Activated CD4-positive, CD25-positive, alpha-beta regulatory T cell (primary cell): ENCODE results near the gene KCNK2.
"Not testable (repeated sequence)": the region's sequence is repeated elsewhere in the genome, so short reads cannot be mapped to it uniquely, and the experiment has no call there.

Experiments
- DNase-seq, 4 experiments: peaks; one replicate each; lab custom pipeline; 2025; lab: John Stamatoyannopoulos, UW

The KCNK2 gene

GRCh38 chr1:215156232-215156631 is 73.7 kb downstream of the KCNK2 start:
- DNase-seq = no peak

- no peak for DNase-seq
Observed at GRCh38 chr1:215160351-215160750, 77.8 kb downstream of the KCNK2 start.

- not testable (repeated sequence) for DNase-seq
Observed at GRCh38 chr1:215163144-215163543, 80.6 kb downstream of the KCNK2 start.

GRCh38 chr1:215166886-215167285 is 84.3 kb downstream of the KCNK2 start:
- DNase-seq = no peak

GRCh38 chr1:215181518-215181917 is 99.0 kb downstream of the KCNK2 start:
- DNase-seq = no peak

GRCh38 chr1:215185067-215185620 is 102.6 kb downstream of the KCNK2 start:
- no peak for DNase-seq

- no peak for DNase-seq
Observed at GRCh38 chr1:215188302-215188950, 105.9 kb downstream of the KCNK2 start.

GRCh38 chr1:215192306-215192705 is 109.8 kb downstream of the KCNK2 start:
- DNase-seq = no peak

- no peak for DNase-seq
Observed at GRCh38 chr1:215198021-215198420, 115.5 kb downstream of the KCNK2 start.

GRCh38 chr1:215200121-215200520 is 117.6 kb downstream of the KCNK2 start:
- no peak for DNase-seq

GRCh38 chr1:215201283-215201682 is 118.7 kb downstream of the KCNK2 start:
- no peak for DNase-seq

- no peak for DNase-seq
Observed at GRCh38 chr1:215202868-215203267, 120.3 kb downstream of the KCNK2 start.

- DNase-seq = no peak
Observed at GRCh38 chr1:215210167-215210566, 127.6 kb downstream of the KCNK2 start.

- no peak for DNase-seq
Observed at GRCh38 chr1:215215846-215216245, 133.3 kb downstream of the KCNK2 start.

GRCh38 chr1:215219372-215219771 is 136.8 kb downstream of the KCNK2 start:
- DNase-seq = no peak

GRCh38 chr1:215220346-215220745 is 137.8 kb downstream of the KCNK2 start:
- DNase-seq = no peak

- DNase-seq = no peak
Observed at GRCh38 chr1:215226757-215227156, 144.2 kb downstream of the KCNK2 start.

- DNase-seq = no peak
Observed at GRCh38 chr1:215228193-215228592, 145.7 kb downstream of the KCNK2 start.

GRCh38 chr1:215241451-215241850 is 158.9 kb downstream of the KCNK2 start:
- DNase-seq = no peak

- no peak for DNase-seq
Observed at GRCh38 chr1:215243345-215244054, 161.0 kb downstream of the KCNK2 start.

GRCh38 chr1:215250913-215251312 is 168.4 kb downstream of the KCNK2 start:
- no peak for DNase-seq

GRCh38 chr1:215251428-215251827 is 168.9 kb downstream of the KCNK2 start:
- DNase-seq = no peak

- DNase-seq = no peak
Observed at GRCh38 chr1:215252164-215252563, 169.6 kb downstream of the KCNK2 start.
